Hepatocyte (in vitro differentiated cells): ENCODE results near the gene TP63. TPM values are rescaled to one million over a fixed set of nuclear protein-coding genes. Genes with fewer than 3 reads are reported as not detected.

Source experiments
- DNase-seq: peaks from one replicate; pipeline ENCODE4 v3.0.0-alpha.2; 2016; ENCODE audit warnings: low spot score
- H2AFZ ChIP-seq: fragments of 200-600 bp; sonication (generic); 2 replicates; pipeline ENCODE4 v1.6.0; 2016; ENCODE audit warnings: antibody characterized with exemption, mild to moderate bottlenecking
- H3K27ac ChIP-seq: fragments of 200-600 bp; sonication (generic); 2 replicates; pipeline ENCODE4 v1.5.1; 2016; ENCODE audit warnings: mild to moderate bottlenecking
- H3K27me3 ChIP-seq: fragments of 200-600 bp; sonication (generic); 2 replicates; pipeline ENCODE4 v1.6.1; 2016
- H3K36me3 ChIP-seq: fragments of 200-600 bp; sonication (generic); replicated peaks from 2 replicates; pipeline ENCODE4 v1.5.1; 2016; ENCODE audit warnings: low read depth; ENCODE audit not compliant: insufficient read depth
- H3K4me1 ChIP-seq: fragments of 200-600 bp; sonication (generic); 2 replicates; pipeline ENCODE4 v1.5.1; 2016; ENCODE audit warnings: mild to moderate bottlenecking, moderate library complexity; ENCODE audit not compliant: insufficient read depth
- H3K4me2 ChIP-seq: fragments of 200-600 bp; sonication (generic); 2 replicates; pipeline ENCODE4 v1.6.0; 2016
- H3K4me3 ChIP-seq: fragments of 200-600 bp; sonication (generic); 2 replicates; pipeline ENCODE4 v1.5.1; 2016; ENCODE audit warnings: mild to moderate bottlenecking
- H3K79me2 ChIP-seq: fragments of 200-600 bp; sonication (generic); 2 replicates; pipeline ENCODE4 v1.6.0; 2017; ENCODE audit warnings: mild to moderate bottlenecking
- H3K9me2 ChIP-seq: fragments of 200-600 bp; sonication (generic); replicated peaks from 2 replicates; pipeline ENCODE4 v1.6.0; 2017; ENCODE audit warnings: mild to moderate bottlenecking; ENCODE audit not compliant: insufficient read depth
- H3K9me3 ChIP-seq: fragments of 200-600 bp; sonication (generic); 2 replicates; pipeline ENCODE4 v1.5.1; 2016; ENCODE audit warnings: low read depth, mild to moderate bottlenecking
- H4K20me1 ChIP-seq: fragments of 200-600 bp; sonication (generic); 2 replicates; pipeline ENCODE4 v1.6.0; 2016; ENCODE audit warnings: mild to moderate bottlenecking; ENCODE audit not compliant: insufficient read depth, poor library complexity, severe bottlenecking
- EZH2 ChIP-seq: fragments of 200-600 bp; sonication (generic); IDR thresholded peaks from 2 replicates; pipeline ENCODE4 v1.6.1; 2016; ENCODE audit warnings: antibody characterized with exemption, mild to moderate bottlenecking, borderline replicate concordance
- EZH2phosphoT487 ChIP-seq: fragments of 200-600 bp; sonication (generic); IDR thresholded peaks from one replicate; pipeline ENCODE4 v1.6.1; 2018; ENCODE audit warnings: antibody characterized with exemption, mild to moderate bottlenecking, low read depth, moderate library complexity; ENCODE audit not compliant: unreplicated experiment, severe bottlenecking
- whole genome bisulfite sequencing: methylation state at CpG from one replicate; pipeline ENCODE4 v1.1.6; 2016; ENCODE audit warnings: low lambda C conversion rate; ENCODE audit errors: missing lambda C conversion rate; 5-methylcytosine and 5-hydroxymethylcytosine counted together
- polyA plus RNA-seq: library from polyadenylated mRNA; unstranded; fragments of >200 nt; fragmentation: Nextera tagmentation; extraction: Ambion mirVana; gene quantifications from 2 replicates; pipeline ENCODE4 v1.2.1, GENCODE V29; 2016
- total RNA-seq: library from RNA; depleted of rRNA; stranded (reverse); fragments of >200 nt; gene quantifications from 2 replicates; pipeline ENCODE4 v1.2.3, GENCODE V29; 2014
- TF ChIP-seq, protein P1 (sequence below): fragments of 200-600 bp; sonication (generic); IDR thresholded peaks from 2 replicates; pipeline ENCODE4 v1.5.1; 2016; ENCODE audit warnings: antibody characterized with exemption, mild to moderate bottlenecking; ENCODE audit not compliant: poor library complexity

TP63 gene
- total and polyA plus RNA-seq, 2 experiments from 2014 or later, result 1.9 to 2.4 TPM

- TF ChIP-seq EZH2 (no peak), EZH2phosphoT487 (no peak)
- TF ChIP-seq, protein P1, sequence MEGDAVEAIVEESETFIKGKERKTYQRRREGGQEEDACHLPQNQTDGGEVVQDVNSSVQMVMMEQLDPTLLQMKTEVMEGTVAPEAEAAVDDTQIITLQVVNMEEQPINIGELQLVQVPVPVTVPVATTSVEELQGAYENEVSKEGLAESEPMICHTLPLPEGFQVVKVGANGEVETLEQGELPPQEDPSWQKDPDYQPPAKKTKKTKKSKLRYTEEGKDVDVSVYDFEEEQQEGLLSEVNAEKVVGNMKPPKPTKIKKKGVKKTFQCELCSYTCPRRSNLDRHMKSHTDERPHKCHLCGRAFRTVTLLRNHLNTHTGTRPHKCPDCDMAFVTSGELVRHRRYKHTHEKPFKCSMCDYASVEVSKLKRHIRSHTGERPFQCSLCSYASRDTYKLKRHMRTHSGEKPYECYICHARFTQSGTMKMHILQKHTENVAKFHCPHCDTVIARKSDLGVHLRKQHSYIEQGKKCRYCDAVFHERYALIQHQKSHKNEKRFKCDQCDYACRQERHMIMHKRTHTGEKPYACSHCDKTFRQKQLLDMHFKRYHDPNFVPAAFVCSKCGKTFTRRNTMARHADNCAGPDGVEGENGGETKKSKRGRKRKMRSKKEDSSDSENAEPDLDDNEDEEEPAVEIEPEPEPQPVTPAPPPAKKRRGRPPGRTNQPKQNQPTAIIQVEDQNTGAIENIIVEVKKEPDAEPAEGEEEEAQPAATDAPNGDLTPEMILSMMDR, result no peak
These were observed 93.2 kb downstream of the TP63 start for GRCh38 chr3:189724356-189724755.

GRCh38 chr3:189726277-189726676 lies 95.1 kb downstream of the TP63 start:
- Histone ChIP-seq H3K27ac (no peak overlapping the region), H3K9me2 (no peaks in the 10 kb centered on the region), H3K4me2 (no peak overlapping the region), H3K27me3 (no peaks in the 10 kb centered on the region), H3K36me3 (no peaks in the 10 kb centered on the region), H3K4me1 (peaks cover 7% of the 10 kb centered on the region), H3K79me2 (no peaks in the 10 kb centered on the region), H4K20me1 (no peaks in the 10 kb centered on the region), H2AFZ (no peak overlapping the region), H3K4me3 (no peak overlapping the region), H3K9me3 (no peaks in the 10 kb centered on the region)
- no peak for TF ChIP-seq EZH2phosphoT487
- no peak for TF ChIP-seq EZH2
- TF ChIP-seq, protein P1, result no peak
- WGBS, result 98% methylated on average over 2 of the region's 2 CpGs
- no peak for DNase-seq

More at GRCh38 chr3:189724356-189724755, 93.2 kb downstream of the TP63 start:
- Histone ChIP-seq H3K4me2 (no peak overlapping the region), H3K4me3 (no peak overlapping the region), H3K9me3 (no peaks in the 10 kb centered on the region), H2AFZ (no peak overlapping the region), H3K36me3 (no peaks in the 10 kb centered on the region), H3K9me2 (no peaks in the 10 kb centered on the region), H3K4me1 (peaks cover 7% of the 10 kb centered on the region), H3K27me3 (no peaks in the 10 kb centered on the region), H3K79me2 (no peaks in the 10 kb centered on the region), H3K27ac (no peak overlapping the region), H4K20me1 (no peaks in the 10 kb centered on the region)
- 78% methylated on average over 4 of the region's 4 CpGs for WGBS
- no peak for DNase-seq

DNA sequence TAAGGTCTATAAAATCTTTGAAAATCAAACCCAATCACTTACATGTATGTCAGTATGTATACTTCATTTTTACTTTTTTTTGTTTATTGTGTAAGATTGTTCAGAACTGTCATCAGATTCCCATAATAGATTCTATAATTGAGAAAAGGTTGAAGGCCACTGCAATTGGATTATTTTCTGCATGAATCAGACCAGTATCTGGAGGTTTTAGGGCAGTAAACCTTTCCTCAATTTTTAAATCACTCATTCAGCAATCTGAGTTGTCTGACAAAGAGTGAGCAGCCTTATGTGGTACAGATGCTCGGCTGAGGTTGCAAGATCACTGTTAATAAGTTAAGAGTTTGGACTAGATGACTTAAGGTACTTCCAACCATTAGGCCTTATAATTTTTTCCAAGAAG lies 96.0 kb downstream of the TP63 start:
- 91% methylated on average over 1 of the region's 1 CpG for WGBS

More for the DNA sequence above, 96.0 kb downstream of the TP63 start:
- TF ChIP-seq, protein P1, result no peak
- TF ChIP-seq EZH2 (no peak), EZH2phosphoT487 (no peak)
- Histone ChIP-seq H3K4me3 (no peak overlapping the region), H3K27ac (no peak overlapping the region), H3K27me3 (no peaks in the 10 kb centered on the region), H3K79me2 (no peaks in the 10 kb centered on the region), H3K9me3 (no peaks in the 10 kb centered on the region), H3K36me3 (no peaks in the 10 kb centered on the region), H4K20me1 (no peaks in the 10 kb centered on the region), H3K4me1 (peaks cover under 1% of the 10 kb centered on the region), H3K9me2 (no peaks in the 10 kb centered on the region), H2AFZ (no peak overlapping the region), H3K4me2 (no peak overlapping the region)
- no peak for DNase-seq
